ENCODE results near the gene USP22.

DNA sequence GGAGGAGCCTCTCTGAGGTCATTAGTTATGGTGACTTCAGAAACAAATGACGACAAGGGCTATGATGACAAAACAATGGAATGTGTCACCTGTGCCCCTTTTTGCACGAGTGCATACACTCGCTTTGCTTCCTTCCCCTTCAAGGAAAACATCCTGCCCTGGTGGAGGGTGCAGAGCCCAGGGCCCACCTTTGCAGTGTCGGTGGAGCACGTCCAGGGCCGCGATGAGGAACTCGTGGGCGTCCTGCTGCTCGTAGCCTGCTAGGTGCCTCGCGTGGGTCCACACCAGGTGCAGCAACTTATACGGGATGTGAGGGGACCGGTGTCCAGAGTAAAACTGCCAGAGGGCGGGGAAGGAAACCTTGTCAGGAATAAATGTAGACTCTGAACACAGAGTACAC is 27.2 kb downstream of the USP22 start:
- TF ChIP-seq, protein P1, sequence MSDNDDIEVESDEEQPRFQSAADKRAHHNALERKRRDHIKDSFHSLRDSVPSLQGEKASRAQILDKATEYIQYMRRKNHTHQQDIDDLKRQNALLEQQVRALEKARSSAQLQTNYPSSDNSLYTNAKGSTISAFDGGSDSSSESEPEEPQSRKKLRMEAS (IDR thresholded peaks at IDR 0.05): no peak
- TF ChIP-seq HDAC2 (IDR thresholded peaks at IDR 0.05; ENCODE audit: borderline replicate concordance in 1 of 2, low read depth in 2 of 2, low read length in 2 of 2) (no peak), JUND (IDR thresholded peaks at IDR 0.05; ENCODE audit: low read length) (no peak), TCF12 (IDR thresholded peaks at IDR 0.05; ENCODE audit: low read depth, low read length) (no peak)

Data from H1 (cell line).